Measurements from ENCODE around the gene PDZRN3. TPM values are rescaled to one million over a fixed set of nuclear protein-coding genes. Genes with fewer than 3 reads are reported as not detected.

PDZRN3 gene
- total RNA-seq, 1 experiment from 2014 or later = 5.9 TPM

DNA sequence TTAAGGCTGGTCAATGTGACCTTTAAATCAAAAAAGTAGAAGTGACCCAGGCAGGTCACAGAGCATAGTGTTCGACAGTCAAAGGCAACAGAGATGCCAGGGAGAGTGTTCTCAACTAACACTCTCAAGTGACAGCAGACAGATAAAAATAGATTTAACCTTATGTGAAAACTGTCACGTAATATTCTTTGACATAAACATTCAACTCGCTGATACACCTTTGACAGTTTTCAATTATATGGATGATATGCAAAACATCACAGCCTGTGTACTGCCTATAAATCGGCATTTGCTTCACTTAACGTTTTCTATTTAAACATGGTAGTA is 15.5 kb downstream of the PDZRN3 start:
- H3K79me2 ChIP-seq (ENCODE audit: insufficient read depth, low read length) = no peaks in the 10 kb centered on the region
- no peaks in the 10 kb centered on the region for H3K9me3 ChIP-seq (ENCODE audit: control insufficient read depth, low read depth, low read length)
- no peaks in the 10 kb centered on the region for H3K79me1 ChIP-seq (ENCODE audit: insufficient read depth, low read depth, low read length, poor library complexity, severe bottlenecking)
- H3K18ac ChIP-seq (ENCODE audit: insufficient read length, low read depth, low read length) = no peak overlapping the region
- H3K4ac ChIP-seq (ENCODE audit: low read depth, low read length) = no peak overlapping the region
- Mint-ChIP-seq H3K36me3 (ENCODE audit: insufficient read depth in 1 of 3, low read depth in 3 of 3) (peaks cover 0 to 9% (median 5%) of the 10 kb centered on the region in 3 experiments; a peak in 4 of 7 replicates), H3K9me3 (no peaks in the 10 kb centered on the region), H3K4me1 (peaks cover 5 to 7% of the 10 kb centered on the region in 2 experiments), H3K4me3 (no peak overlapping the region), H3K27me3 (ENCODE audit: low read depth) (no peaks in the 10 kb centered on the region), H3K27ac (no peak overlapping the region)
- H2BK20ac ChIP-seq (ENCODE audit: low read depth, low read length, poor library complexity, severe bottlenecking) = no peak overlapping the region
- no peak overlapping the region for H2BK12ac ChIP-seq (ENCODE audit: insufficient read length, low read depth, low read length)
- H3K4me1 ChIP-seq (ENCODE audit: insufficient read depth, low read length) = peaks cover 1% of the 10 kb centered on the region; the same call in 1 of the 2 replicates
- no peak overlapping the region for H3K56ac ChIP-seq (ENCODE audit: insufficient read length, low read depth, low read length)
- H4K8ac ChIP-seq (replicated peaks; ENCODE audit: insufficient read length, low read depth, low read length) = no peak overlapping the region
- H2BK120ac ChIP-seq (ENCODE audit: low read depth, low read length, poor library complexity, severe bottlenecking) = no peak overlapping the region
- H4K20me1 ChIP-seq (ENCODE audit: control insufficient read depth, insufficient read depth, insufficient read length) = no peaks in the 10 kb centered on the region
- no peaks in the 10 kb centered on the region for H3K27me3 ChIP-seq (ENCODE audit: insufficient read depth, low read length)
- H3K23ac ChIP-seq (ENCODE audit: insufficient read length, low read depth, low read length) = no peak overlapping the region
- H2BK15ac ChIP-seq (ENCODE audit: low read depth, low read length) = no peak overlapping the region
- no CpG with 5 or more reads among the region's 5 CpGs for WGBS (ENCODE audit: extremely low coverage, insufficient read length, low lambda C conversion rate)
- no peak overlapping the region for H3K9ac ChIP-seq (ENCODE audit: extremely low read depth, insufficient read length, low read length)
- H3K14ac ChIP-seq (ENCODE audit: insufficient read depth, low read length) = no peak overlapping the region
- no peak overlapping the region for H4K5ac ChIP-seq (ENCODE audit: insufficient read length, low read depth, low read length)
- H3T11ph ChIP-seq (ENCODE audit: low read length) = no peak overlapping the region
- TF ChIP-seq, protein P1, sequence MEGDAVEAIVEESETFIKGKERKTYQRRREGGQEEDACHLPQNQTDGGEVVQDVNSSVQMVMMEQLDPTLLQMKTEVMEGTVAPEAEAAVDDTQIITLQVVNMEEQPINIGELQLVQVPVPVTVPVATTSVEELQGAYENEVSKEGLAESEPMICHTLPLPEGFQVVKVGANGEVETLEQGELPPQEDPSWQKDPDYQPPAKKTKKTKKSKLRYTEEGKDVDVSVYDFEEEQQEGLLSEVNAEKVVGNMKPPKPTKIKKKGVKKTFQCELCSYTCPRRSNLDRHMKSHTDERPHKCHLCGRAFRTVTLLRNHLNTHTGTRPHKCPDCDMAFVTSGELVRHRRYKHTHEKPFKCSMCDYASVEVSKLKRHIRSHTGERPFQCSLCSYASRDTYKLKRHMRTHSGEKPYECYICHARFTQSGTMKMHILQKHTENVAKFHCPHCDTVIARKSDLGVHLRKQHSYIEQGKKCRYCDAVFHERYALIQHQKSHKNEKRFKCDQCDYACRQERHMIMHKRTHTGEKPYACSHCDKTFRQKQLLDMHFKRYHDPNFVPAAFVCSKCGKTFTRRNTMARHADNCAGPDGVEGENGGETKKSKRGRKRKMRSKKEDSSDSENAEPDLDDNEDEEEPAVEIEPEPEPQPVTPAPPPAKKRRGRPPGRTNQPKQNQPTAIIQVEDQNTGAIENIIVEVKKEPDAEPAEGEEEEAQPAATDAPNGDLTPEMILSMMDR (conservative IDR thresholded peaks at IDR 0.05) = no peak
- no peak overlapping the region for H3K4me2 ChIP-seq (ENCODE audit: insufficient read depth, insufficient read length, low read length)
- DNase-seq = no peak
- H3K27ac ChIP-seq (ENCODE audit: insufficient read length, low read depth, low read length) = no peak overlapping the region
- no peak overlapping the region for H2BK5ac ChIP-seq (ENCODE audit: insufficient read length, low read length)
- no peaks in the 10 kb centered on the region for H3K23me2 ChIP-seq (ENCODE audit: insufficient read length, low read depth, low read length, poor library complexity, severe bottlenecking)
- no peak overlapping the region for H2AK5ac ChIP-seq (ENCODE audit: insufficient read length, low read length)
- no peak overlapping the region for H4K91ac ChIP-seq (ENCODE audit: insufficient read length, low read depth, low read length)
- H2AFZ ChIP-seq (ENCODE audit: low read length) = no peak overlapping the region

Data from H9 (cell line).